Ovary (tissue), 3 donors: ENCODE data around the gene ATP6AP1.

Experiments
- POLR2A ChIP-seq: fragments of 450-650 bp; IDR thresholded peaks from one replicate; pipeline ENCODE4 v1.6.1; 2017; ENCODE audit warnings: antibody characterized with exemption, mild to moderate bottlenecking, moderate library complexity
- TF ChIP-seq, protein P1 (sequence below), 3 donors: fragments of 450-650 bp in 2 of 3; fragments of 200-600 bp in 1 of 3; IDR thresholded peaks; one replicate each; pipeline versions ENCODE4 v1.5.1 to v1.8.0; 2016 to 2022; ENCODE audit warnings: antibody characterized with exemption in 3 of 3, mild to moderate bottlenecking in 1 of 3
- donor health status: DM: no; HTN: no; CAD: no.

DNA sequence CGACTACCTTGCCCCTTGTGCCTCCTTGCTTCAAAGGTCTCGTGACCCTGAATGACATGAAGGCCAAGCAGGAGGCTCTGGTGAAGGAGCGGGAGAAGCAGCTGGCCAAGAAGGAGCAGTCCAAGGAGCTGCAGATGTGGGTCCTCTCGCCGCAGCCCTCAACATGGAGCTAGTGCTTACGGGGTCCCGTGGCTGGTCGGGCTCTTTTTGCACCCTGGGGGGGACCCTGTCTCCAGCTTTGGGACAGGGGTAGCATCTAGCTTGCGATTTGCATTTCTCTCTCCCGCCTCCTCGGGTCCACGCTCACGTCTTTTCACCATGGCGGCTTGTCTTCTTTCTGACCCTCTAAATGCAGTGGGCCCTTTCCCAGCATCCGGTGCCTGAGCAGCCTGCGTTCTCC is 17.3 kb downstream of the ATP6AP1 start:
- TF ChIP-seq POLR2A, result no peak
- TF ChIP-seq, protein P1, sequence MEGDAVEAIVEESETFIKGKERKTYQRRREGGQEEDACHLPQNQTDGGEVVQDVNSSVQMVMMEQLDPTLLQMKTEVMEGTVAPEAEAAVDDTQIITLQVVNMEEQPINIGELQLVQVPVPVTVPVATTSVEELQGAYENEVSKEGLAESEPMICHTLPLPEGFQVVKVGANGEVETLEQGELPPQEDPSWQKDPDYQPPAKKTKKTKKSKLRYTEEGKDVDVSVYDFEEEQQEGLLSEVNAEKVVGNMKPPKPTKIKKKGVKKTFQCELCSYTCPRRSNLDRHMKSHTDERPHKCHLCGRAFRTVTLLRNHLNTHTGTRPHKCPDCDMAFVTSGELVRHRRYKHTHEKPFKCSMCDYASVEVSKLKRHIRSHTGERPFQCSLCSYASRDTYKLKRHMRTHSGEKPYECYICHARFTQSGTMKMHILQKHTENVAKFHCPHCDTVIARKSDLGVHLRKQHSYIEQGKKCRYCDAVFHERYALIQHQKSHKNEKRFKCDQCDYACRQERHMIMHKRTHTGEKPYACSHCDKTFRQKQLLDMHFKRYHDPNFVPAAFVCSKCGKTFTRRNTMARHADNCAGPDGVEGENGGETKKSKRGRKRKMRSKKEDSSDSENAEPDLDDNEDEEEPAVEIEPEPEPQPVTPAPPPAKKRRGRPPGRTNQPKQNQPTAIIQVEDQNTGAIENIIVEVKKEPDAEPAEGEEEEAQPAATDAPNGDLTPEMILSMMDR (IDR thresholded peaks at IDR 0.05), result no peak
